Cardiac fibroblast (primary cell): ENCODE data around the gene ACIN1.
A peak's percentile ranks its signal among the peaks of the same experiment; 100 is the strongest.

ENCODE experiments used
- DNase-seq, 2 donors: peaks; one replicate each; pipeline versions ENCODE4 v3.0.0 to v3.0.0-alpha.2; 2010; ENCODE audit warnings: low read depth in 2 of 2
- H3K4me3 ChIP-seq, 2 donors: replicated peaks in 1 of 2; 1 replicate in 1 of 2; 2 replicates in 1 of 2; pipeline ENCODE4 v1.5.1; 2011; ENCODE audit warnings: low read depth in 2 of 2, low read length in 2 of 2, mild to moderate bottlenecking in 2 of 2, moderate library complexity in 1 of 2
- TF ChIP-seq, protein P1 (sequence below): IDR thresholded peaks from one replicate; pipeline ENCODE4 v1.5.1; 2011; ENCODE audit warnings: low read depth, mild to moderate bottlenecking, low read length, inconsistent platforms

The ACIN1 gene

GRCh38 chr14:23071921-23072539 lies 22.9 kb downstream of the ACIN1 start:
- no peak for DNase-seq
- TF ChIP-seq, protein P1, sequence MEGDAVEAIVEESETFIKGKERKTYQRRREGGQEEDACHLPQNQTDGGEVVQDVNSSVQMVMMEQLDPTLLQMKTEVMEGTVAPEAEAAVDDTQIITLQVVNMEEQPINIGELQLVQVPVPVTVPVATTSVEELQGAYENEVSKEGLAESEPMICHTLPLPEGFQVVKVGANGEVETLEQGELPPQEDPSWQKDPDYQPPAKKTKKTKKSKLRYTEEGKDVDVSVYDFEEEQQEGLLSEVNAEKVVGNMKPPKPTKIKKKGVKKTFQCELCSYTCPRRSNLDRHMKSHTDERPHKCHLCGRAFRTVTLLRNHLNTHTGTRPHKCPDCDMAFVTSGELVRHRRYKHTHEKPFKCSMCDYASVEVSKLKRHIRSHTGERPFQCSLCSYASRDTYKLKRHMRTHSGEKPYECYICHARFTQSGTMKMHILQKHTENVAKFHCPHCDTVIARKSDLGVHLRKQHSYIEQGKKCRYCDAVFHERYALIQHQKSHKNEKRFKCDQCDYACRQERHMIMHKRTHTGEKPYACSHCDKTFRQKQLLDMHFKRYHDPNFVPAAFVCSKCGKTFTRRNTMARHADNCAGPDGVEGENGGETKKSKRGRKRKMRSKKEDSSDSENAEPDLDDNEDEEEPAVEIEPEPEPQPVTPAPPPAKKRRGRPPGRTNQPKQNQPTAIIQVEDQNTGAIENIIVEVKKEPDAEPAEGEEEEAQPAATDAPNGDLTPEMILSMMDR: no peak
- no peak overlapping the region for H3K4me3 ChIP-seq

DNA sequence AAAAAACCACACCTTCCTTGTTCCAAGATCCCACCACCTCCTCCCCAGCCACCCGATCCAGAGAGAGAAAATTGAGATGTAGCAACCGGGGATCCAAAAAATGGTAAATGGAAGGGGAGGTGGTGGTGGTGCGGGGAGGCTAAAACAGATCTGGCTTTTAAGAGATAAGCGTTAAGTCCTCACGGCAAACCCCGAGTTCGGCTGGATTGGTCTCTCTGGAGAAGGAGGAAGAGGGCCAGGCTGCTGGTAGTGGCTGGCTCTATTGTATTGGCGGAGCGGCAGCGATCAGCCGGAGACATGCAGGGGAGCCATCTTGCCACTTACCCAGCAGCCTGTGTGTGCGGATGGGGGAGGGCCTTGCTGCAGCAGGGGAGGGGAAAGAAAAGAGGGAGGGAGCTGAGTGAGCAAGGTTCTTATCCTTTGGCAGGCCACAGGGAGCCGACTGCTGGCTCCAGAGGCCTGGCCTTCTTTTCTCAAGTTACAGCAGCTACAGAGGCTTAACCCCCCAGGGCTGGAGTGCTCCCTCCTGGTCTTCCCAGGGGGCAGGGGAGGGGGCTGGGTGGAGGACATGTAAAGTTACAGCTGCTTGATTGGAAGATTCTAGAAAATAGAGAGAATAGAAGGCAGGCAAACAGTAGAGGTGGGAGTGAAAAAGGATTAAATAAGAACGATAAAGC lies 23.6 kb downstream of the ACIN1 start:
- H3K4me3 ChIP-seq: peak overlapping the region; percentile 67 to 70
- TF ChIP-seq, protein P1: no peak
- DNase-seq: peak; percentile 92 to 97

- peak overlapping the region; percentile 67 to 70 for H3K4me3 ChIP-seq
- DNase-seq: no peak
- TF ChIP-seq, protein P1: no peak
Observed at GRCh38 chr14:23070262-23071129, 24.4 kb downstream of the ACIN1 start.

DNA sequence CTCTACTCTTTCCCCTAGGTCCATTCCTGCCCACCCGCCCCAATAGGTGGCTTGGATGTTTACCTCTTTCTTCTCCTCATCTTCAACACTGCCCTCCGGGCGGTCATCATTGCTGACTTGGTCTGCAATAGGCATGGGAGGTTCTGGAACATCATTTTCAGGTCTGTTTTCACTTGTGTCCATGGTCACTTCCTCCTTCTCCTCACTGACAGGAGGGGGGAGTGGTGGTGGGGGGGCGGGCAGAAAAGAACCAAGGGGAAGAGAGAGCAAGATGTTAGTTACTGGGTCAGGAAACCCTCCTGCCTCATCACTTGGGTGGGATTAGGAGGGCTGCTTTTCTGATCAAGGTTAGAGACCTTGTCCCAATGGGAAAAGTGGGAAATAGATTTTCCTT lies 25.5 kb downstream of the ACIN1 start:
- DNase-seq: no peak
- TF ChIP-seq, protein P1: no peak
- no peak overlapping the region for H3K4me3 ChIP-seq

GRCh38 chr14:23068789-23069412 lies 26.0 kb downstream of the ACIN1 start:
- peak; percentile 95 for DNase-seq
- H3K4me3 ChIP-seq: peak overlapping the region in 1 of 2 donors; percentile 9
- TF ChIP-seq, protein P1: peak; percentile 98
